Esophagus mucosa (tissue), 1 donor: ENCODE measurements around the gene PUSL1. TPM values are rescaled to one million over a fixed set of nuclear protein-coding genes. Genes with fewer than 3 reads are reported as not detected.
"Not testable (repeated sequence)": the region's sequence is repeated elsewhere in the genome, so short reads cannot be mapped to it uniquely, and the experiment has no call there.

ENCODE experiments used
- ATAC-seq: fragments of 200-7000 bp; cut with Tn5 transposase; one replicate; pipeline ENCODE4 v1.9.1; 2020
- total RNA-seq: library from RNA; stranded (reverse); gene quantifications from one replicate; pipeline ENCODE4 v1.2.4, GENCODE V29; 2023
- donor health status: DM: yes; HTN: yes; CAD: no.

PUSL1 gene
- total RNA-seq, 1 donor from 2014 or later, result 23.0 TPM

DNA sequence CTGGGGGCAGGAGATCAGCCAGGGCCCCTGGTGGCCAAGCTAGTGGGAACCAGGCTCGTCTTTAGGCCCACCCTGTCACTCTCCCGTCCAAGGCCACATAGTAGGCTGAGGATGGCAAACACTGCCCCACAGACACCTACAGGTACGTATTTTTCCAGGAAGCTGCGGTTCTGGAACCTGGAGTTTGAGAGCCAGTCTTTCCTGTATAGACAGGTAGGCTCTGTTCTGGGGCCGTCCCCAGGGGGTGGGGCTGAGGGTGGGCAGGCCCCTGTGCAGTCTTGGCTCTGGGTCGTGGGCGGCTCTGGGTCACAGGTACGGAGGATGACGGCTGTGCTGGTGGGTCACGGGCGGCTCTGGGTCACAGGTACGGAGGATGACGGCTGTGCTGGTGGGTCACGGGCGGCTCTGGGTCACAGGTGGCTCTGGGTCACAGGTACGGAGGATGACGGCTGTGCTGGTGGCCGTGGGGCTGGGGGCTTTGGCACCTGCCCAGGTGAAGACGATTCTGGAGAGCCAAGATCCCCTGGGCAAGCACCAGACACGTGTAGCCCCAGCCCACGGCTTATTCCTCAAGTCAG, 2.2 kb downstream of the PUSL1 start:
- ATAC-seq, result peak; percentile 8

DNA sequence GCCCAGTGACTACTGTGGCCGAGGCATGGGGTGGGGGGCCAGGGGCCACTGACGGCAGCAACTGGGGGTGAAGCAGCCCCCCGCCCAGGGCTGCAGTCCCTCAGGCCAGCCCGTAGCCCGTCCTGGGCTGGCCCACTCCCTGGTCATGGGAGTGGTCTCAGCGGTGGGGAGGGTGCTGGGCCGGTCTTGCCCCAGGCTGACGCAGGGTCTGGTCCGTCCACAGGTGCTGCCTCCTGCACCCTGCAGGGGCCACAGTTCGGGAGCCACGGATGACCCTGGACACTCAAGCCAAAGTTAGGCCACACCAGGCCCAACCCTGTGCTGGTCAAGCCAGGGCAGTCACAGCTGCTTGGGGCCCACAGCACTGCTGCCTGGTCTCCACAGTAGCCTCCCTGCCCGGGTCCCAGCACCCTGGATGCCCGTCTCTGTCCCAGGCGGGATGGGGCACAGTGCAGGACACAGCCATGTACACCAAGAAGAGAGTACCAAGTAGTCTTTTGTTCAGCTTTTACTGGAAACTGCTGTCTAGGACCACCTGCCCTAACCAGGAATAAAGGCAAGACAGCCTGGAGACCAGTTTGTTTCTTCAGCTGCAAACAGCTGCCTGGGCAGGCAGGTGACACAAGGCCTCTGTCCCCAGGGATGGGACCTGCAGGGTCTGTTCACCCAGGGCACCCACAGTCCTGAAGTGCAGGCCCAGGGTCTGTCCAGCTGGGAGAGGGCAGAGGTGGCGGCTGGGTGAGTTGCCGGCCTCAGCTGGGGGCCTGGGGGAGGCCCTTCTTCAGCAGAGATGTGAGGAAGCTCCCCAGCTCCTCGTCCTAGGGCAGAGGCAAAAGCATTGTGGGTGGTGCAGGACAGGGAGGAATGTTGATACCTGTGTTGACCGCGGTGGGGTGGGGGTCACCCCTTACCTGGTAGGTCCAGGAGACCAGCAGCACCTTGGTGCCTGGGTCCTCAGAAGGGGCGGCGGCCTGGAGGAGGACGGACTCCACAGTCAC, 3.0 kb downstream of the PUSL1 start:
- no peak for ATAC-seq

DNA sequence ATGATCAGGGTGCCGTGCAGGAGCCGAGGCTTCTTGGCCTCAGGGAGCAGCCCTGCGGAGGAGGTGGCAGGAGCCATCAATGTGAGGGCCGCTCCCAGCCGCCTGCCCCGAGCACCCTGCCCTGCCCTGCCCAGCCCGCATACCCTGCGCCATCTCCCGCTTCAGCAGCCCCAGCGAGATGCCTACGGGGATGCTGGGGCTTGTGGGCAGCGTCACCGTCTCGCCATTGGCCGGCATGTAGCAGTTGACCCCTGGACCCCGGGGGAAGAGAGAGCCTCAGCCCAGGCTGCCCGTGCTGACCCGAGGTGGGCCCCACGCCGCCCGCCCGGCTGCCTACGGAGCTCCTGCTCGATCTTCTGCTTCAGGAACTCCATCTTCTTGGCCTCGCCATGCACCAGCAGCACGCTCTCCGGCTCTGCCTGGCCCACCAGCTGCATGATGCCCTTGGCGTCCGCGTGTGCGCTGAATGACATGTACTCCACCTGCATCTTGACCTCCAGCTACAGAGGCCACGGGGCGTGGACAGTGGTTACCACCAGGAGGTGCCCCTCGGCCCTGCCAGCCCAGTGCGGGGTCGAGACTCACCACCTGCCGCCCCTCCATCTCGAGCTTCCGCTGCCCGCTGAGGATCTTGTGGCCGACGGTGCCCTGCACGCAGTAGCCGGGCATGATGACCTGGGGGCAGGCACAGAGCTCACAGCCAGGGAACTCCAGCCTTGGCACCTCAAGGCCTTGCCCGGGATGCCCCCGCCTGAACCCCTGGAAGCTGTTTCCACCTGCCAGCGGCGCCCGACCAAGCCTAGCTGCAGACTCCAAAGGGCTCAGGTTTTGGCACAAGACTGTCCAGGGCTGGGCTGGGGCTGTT, 4.3 kb downstream of the PUSL1 start:
- ATAC-seq, result no peak

DNA sequence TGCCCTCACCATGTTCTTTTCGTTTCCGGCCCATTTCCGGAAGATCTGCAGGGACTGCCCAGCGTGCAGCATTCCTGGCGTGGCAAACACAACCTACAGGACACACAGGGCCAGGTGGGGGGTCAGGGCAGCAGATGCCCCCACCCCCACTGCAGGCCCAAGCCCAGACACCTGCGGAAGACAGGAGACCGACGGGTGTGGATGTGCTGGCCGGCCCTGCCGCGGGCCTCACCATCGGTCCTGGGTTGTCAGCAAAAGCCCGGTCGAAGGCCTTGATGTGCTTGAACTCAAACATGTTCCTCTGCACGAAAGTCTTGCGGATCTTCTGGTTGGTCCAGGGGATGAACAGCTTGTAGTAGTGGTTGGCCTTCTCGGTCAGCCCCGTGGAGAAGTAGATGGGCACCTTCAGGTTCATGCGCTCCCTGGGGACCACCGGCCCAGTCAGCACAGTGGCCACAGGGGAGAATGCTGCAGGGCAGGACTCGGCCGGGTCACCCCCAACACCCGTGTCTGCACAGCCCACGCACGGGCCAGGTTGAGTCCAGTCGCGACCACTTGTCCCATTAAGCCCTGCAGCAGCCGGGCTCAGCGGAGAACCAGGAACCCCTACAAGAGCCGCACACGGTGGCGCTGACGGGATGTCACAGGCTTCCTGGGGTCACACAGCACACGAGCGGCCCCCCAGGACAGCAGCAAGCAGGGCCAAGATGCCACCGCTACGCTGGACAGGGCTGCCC, 5.3 kb downstream of the PUSL1 start:
- ATAC-seq, result no peak

DNA sequence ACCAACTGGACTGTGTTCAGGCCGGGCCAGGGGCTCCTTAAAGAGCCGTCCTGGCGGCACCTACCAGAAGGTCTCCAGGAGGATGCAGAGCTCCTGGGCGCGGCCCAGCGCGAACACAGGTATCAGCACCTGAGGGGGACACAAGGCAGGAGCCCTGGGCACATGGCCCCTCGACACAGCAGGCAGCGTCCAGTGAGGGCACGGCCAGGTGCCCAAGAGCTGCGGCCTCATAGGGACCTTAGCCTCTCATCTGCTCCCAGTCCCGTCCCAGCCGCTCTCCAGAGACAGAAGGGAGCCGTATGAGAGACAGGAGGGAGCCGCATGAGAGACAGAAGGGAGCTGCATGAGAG, 5.8 kb downstream of the PUSL1 start:
- ATAC-seq, result no peak

DNA sequence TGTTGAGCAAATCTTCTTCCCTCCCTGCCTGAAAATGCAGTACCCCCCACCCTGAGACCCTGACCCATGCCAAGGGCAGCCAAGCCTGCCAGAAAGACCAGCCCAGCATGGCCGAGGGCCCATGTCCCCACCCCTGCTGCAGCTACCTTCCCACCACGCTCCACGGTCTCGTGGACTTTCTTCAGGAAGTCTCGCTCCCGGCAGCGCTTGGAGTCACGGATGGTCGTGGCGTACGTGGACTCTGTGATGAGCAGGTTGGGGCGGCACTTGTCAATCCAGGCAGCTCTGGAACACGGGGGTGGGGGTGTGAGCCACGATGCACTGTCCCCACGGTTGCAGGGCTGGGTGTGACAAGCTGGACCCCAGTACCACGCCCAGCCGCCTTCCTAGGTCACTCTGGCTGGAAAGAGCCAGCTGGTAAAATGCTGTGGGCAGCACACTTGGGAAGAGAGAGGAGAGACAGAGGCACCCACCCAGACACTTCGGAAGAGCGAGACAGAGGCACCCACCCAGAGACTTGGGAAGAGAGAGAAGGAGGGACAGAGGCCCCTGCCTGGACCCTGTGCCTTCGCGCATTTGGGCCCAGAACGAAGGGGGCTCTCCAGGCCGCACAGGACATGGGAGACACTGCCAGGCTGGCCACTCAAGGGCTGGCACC, 6.4 kb downstream of the PUSL1 start:
- no peak for ATAC-seq

DNA sequence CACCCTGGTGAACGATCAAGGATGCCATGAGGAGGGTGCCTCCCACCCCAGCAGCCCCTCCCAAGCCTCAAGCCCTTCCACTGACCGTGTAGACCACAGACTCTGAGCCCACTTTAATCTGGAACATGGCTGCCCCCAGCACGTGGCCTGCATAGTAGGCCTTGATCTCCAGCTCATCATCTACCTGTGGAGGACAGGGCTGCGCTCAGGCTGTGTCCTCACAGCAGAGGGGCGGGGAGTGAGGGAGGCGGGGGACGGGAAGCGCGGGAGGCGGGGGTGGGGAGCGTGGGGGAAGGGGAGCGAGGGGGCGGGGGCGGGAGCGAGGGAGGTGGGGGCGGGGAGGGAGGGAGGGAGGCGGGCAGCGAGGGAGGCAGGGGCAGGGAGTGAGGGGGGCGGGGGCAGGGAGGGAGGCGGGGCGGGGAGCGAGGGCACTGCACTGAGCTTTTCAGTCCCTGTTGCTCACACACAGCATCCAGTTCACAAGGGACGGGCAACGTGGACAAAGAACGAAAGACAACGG, 7.1 kb downstream of the PUSL1 start:
- no peak for ATAC-seq

DNA sequence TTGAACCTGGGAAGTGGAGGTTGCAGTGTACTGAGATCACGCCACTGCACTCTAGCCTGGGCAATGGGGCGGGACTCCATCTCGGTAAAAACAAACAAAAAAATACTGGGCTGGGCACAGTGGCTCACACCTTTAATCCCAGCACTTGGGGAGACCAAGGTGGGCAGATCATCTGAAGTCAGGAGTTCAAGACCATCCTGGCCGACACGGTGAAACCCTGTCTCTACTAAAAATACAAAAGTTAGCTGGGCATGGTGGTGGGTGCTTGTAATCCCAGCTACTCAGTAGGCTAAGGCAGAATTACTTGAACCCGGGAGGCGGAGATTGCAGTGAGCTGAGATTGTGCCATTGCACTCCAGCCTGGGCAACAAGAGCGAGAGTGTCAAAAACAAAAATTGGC, 7.8 kb downstream of the PUSL1 start:
- not testable (repeated sequence) for ATAC-seq

DNA sequence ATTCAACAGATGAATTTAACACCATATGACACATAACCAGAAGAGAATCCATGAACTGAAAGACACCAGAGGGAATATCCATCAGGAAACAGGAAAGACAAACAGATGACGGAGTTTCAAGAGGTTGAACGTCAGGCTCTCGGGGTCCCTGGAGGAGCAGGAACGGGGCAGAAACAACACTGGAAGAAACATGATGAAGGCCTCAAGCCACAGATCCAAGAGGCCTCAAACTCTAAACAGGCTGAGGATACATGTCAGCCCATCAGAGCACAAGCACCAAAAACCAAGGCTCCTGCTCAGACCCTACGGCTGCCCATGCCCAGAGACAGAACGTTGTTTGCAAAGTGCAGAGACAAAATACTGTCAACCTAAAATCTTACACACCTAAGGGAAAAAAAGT, 9.0 kb downstream of the PUSL1 start:
- no peak for ATAC-seq

DNA sequence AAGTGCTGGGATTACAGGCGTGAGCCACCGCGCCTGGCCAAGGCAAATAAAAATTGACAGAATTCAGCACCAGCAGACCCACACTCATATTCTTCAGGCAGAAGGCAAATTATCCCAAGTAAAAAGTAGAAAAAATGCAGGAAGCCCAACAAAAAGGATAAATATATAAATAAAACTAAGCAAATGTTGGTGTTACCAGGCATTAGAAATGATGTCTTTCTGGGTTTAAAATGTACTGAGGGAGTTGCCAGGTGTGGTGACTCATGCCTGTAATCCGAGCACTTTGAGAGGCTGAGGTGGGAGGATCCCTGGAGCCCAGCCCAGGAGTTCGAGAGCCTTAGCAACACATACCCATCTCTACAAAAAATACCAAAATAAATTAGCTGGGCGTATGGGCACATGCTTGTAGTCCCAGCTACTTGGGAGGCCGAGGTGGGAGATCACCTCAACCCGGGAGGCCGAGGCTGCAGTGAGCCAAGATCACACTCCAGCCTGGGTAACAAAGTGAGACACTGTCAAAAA, 9.8 kb downstream of the PUSL1 start:
- ATAC-seq, result peak; percentile 72

DNA sequence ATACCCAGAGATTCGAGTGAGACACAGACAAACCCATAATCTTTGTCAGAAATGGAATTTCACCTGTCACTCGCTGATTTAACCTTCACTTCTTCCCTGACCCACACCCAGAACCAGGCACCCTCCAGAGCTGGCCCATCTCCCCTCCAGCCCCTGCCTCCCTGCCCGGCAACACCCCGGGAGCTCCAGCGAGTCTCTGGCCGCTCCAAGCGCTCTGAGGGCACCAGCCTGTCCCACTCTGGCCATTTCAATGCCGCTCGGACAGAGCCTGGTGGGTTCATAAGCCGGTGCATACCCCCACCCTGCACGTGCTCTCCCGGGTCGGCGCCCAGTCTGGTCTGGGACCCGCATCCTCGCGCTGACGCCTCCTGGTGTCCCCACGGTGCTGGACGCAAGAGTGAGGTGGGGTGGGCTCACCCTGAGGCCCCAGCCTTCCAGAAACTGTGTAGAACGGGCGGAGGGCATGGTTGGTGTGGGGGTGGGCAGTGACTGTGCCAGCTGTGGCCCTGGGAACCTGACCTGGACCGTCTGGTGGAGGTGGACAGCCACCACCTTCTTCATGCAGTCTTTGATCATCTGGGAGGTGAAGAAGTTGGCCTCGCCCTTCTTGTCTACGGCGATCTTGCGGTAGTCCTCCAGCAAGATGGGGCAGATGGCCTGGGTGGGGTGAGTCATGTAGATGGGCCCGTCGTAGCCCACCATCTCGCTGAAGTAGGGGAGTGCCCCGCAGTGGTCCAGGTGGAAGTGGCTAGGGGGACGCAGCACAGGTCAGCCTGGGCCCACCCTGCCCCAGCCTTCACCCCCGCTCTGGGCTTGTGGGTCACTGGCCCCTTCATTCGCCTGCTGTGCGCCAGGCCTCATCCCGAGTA, 10.6 kb downstream of the PUSL1 start:
- peak; percentile 2 for ATAC-seq

DNA sequence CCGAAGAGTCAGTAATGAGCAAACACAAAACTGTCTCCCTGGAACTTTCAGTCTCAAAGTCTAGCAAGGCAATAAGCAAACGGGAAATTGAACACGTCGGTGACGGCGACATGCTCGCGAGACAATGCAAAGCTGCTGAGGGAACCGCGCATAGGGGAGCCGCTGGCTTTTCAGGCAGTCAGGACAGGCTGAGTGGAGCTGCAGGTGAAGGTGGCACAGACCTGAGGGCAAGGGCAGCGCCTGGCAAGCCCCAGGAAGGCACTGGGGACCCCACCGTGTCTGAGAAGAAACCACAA, 11.2 kb downstream of the PUSL1 start:
- ATAC-seq, result no peak

DNA sequence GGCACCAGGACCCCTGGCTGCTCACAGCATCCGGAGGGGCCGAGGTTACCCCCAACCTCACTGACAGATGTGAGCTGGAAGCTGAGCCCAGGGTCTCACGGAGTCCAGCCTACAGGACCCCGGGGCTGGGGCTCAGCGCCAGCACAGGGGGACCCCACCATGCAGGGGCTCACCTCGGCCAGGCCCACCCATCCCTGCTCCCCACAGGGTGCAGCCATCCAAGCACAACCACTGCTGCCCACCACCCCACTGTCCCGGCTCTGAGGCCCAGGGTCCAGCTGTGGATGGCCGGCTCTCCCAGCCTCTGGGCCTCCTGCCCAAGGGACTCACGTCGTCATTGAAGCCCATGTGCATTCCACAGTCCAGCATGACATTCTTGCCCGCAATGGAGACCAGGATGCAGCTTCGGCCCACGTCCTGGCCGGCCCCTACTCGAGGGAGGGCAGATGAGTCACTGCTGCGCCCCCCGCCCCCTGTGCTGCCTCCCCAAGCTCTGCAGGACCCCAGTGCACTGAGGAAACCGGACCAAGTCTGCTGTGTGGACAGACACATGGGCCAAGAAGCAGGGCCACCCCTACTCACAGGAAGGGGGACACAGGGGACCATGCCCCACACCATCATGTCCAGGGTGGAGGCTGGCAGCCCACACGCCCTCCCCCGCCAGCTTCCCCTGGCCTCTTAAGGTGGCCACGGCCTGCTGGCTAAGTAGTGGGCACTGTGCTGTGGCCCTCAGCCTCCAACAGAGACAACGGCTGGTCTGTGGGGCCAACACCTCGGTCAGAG, 12.5 kb downstream of the PUSL1 start:
- ATAC-seq, result no peak

DNA sequence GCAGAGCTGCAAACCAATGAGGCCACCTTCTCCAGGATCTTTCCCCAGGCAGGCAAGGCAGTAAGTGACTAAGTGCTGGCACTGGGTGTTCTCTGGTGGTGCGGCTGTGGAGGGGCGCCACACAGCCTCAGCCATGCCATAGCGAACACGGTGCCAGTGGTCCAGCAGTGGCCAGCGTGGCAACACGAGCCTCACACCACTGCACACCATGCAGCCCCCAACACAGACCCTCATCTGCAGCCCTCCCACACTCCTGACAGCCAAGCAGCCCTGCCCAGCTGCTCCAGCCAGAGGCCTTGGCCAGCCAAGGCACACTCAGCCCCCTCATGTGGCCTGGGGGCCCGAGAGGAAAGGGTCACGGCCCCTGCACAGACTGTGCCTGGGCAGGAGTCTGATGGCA, 13.1 kb downstream of the PUSL1 start:
- ATAC-seq, result no peak

DNA sequence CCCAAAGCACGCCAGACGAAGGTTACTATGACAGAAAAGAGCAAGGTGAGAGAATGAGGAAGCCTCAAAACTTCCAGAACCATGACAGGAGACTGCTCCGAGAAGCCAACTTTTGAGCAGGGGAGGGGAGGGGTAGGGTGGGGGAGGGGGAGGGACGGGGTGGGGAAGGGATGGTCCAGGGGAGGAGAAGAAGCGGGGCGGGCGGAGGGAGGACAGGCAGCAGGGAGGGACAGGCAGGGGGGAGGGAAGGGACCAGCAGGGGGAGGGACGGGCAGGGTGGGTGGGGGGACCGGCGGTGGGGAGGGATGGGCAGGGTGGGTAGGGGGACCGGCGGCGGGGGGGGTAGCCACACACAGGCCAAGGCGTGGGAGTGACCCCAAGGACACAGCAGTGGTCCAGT, 14.0 kb downstream of the PUSL1 start:
- no peak for ATAC-seq

DNA sequence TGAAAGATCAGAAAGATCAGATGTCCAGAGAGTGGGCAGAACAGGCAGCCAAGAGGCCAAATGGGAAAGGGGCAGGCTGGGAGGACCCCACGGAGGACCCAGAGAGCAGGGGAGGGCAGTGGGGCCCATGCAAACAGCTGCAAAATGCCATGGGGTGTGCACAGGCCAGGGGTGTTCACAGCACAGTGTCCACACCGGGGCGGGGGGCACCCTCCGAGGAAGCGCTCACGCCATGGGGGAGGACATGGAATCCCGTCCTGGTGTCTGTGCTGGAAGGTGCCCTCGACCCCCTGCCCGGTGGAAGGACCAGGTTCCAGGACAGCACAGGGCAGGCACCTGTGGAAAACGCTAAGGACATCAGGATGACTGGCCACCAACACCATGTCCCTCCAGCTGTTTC, 14.6 kb downstream of the PUSL1 start:
- ATAC-seq, result no peak

DNA sequence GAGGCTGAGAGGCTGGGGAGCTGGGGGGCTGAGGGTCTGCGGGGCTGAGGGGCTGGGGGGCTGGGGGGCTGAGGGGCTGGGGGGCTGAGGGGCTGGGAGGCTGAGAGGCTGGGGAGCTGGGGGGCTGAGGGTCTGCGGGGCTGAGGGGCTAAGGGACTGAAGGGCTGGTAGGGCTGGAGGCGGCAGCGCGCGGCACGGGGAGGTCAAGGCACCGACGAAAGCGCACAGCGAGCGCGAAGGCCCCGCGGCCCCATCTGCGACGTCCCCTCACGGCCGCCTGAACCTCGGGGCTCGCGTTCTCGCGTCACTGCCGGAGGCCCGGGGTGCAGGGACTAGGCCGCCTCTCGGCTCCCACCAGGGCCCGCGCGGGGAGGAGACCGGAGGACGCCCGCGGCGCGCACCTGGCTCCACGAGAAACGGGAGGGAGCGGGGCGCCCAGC, 15.7 kb downstream of the PUSL1 start:
- ATAC-seq, result no peak

DNA sequence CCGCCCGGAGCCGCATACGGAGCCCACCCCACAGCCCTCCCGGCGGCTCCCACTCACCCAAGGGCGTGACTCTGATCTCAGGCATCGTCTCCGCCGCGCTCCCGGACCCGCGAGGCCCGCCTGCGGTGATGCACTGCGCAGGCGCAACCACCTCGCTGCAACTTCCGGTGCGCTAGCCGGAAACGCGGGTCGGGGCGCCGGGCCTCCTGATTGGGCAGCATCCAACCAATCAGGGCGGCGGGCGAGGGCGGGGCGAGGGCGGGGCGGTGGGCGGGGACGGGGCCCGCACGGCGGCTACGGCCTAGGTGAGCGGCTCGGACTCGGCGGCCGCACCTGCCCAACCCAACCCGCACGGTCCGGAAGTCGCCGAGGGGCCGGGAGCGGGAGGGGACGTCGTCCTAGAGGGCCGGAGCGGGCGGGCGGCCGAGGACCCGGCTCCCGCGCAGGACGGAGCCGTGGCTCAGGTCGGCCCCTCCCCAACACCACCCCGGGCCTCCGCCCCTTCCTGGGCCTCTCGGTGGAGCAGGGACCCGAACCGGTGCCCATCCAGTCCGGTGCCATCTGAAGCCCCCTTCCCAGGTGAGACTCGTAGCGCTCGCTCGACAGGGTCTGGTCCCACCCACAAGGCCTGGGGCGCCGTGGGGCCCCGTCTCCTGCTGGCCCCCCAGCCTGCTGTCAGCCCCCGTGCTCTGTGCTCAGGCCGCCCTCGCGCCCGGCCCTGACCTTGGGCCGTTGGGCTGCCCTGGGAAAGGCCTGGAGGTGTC, 16.3 kb downstream of the PUSL1 start, which contains the start of the genes CPTP and INTS11:
CPTP (plus strand) TSS at position 279 of the 764 bp plus-strand sequence. CDS start 2,109 bp downstream, outside the sequence.
INTS11 (minus strand) TSS at position 137 of the 764 bp plus-strand sequence; CDS start at position 85, 52 bp downstream.
- ATAC-seq, result peak; percentile 79
